KBM-7 (cell line): ENCODE measurements around the gene HSPA2.
"Not testable (repeated sequence)": the region's sequence is repeated elsewhere in the genome, so short reads cannot be mapped to it uniquely, and the experiment has no call there.

Experiments used
- DNase-seq: peaks from one replicate; pipeline ENCODE4 v3.0.0-alpha.2; 2015
- in situ Hi-C: fragments of 300-500 bp; cut with MboI; formaldehyde crosslinking; loops from 2 replicates; pipeline ENCODE4 v1.14.3; 2020; ENCODE audit warnings: low sequenced_read_pairs, low pct_unique_long_range_greater_than_20kb, mixed read lengths

HSPA2 gene

GRCh38 chr14:64510825-64511671, 29.5 kb upstream of the HSPA2 start:
- in situ Hi-C loops, result no loop called here
- DNase-seq, result peak; percentile 85

DNA sequence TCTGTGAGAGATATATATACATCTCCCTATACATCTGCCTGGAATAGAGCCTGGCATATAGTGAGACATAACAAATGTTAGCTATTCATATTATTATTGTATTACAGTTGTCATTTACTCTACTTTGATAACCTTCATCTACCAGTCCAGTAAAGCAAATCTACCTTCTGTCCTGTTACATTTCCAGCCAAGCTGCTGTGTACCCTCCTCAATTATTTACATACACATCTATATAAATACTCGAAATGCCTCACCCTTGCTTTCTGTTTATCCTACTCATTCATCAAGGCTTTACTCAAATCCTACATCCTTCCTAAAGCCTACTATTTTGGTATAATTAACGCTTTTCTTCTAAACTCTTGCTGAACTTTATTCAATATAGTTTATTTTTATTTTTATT, 27.3 kb upstream of the HSPA2 start:
- no peak for DNase-seq
- in situ Hi-C loops, result no loop called here

- in situ Hi-C loops, result no loop called here
- DNase-seq, result no peak
Measured at GRCh38 chr14:64515053-64515452, 25.5 kb upstream of the HSPA2 start.

DNA sequence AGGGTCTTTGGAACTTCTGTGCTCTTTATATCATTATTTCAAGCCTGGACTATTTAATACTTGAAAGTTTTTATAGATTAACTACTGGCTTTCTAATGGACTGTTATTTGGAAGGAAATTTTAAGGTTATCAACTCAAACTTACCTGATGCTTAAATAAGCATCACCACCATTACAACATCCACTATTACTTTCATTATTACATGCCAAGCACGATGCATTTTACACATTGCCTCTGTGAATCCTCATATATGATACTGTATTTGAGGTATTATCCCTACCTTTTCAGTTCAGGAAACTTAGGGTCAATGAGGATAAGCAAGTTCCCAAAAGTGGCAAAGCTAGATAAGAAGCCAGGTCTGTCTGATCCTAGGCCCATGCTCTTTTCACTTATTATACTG, 23.6 kb upstream of the HSPA2 start:
- in situ Hi-C loops, result no loop called here
- DNase-seq, result no peak

DNA sequence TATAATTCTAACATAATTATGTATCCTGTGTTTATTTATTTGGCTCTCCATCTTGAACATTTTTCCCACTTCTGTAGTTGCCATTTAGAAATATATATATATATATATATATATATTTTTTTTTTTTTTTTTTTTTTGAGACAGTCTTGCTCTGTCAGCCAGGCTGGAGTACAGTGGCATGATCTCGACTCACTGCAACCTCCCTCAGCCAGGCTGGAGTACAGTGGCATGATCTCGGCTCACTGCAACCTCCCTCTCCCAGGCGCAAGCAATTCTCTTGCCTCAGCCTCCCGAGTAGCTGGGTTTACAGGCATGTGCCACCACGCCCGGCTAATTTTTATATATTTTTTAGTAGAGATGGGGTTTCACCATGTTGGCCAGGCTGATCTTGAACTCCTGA, 22.9 kb upstream of the HSPA2 start:
- DNase-seq, in situ Hi-C loops: not testable (repeated sequence)

DNA sequence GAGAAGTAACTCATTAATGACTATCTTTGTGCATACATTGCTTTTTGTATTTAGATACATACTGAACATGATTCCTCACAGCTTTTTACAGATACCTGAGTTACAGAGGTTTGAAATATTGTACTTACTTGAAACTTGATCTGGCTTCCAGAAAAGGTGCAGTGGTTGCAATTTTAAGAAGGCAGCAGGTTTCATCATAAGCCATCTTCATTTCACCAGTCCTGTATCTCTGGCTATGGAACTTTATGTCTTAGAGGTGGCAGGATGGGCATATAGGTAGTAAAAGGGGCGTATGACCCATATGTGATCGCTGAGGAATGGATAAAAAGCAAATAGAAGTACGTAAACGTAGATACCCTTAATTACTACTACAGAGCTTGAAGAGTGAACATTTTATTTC, 22.3 kb upstream of the HSPA2 start:
- DNase-seq, result no peak
- in situ Hi-C loops, result no loop called here

GRCh38 chr14:64520699-64521098, 19.8 kb upstream of the HSPA2 start:
- no peak for DNase-seq
- in situ Hi-C loops, result no loop called here

- no peak for DNase-seq
- in situ Hi-C loops, result no loop called here
Measured at GRCh38 chr14:64522591-64523355, 17.8 kb upstream of the HSPA2 start.

DNA sequence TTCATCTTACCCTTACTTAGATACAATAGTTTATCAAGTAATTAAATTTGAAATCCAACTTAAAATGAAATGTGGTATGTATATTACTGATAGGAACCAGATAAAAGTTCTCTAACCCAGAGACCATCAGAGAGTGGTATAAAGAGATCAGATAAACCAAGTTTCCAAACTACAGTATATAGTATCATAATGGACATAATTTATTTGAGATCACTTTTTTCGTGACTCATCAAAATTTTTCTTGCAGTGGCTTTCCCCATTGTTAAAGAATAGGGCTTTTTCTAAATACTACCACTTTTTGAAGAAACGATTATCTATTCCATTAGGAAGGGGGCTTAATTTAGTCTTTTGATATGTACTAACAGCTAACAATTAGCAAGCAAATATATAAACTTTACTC, 15.2 kb upstream of the HSPA2 start:
- DNase-seq, result no peak
- in situ Hi-C loops, result no loop called here

DNA sequence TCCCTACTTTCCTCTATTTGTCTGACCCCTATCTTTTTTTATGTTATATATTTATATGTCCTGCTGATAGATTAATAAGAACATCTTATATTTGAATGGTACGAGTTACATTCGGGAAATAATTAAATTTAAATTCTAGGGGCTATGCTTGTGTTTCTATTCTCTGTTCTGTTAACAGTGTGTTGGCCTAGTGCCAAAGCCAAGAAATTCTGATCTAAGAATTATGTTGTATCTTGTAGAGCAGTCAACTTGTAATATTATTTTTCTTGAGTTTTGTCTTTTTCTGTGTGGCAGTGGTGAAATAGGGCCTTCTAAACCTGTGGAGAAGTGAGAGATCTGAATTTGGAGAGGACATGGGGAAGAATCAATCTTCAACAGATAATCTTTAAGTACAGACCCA, 9.0 kb upstream of the HSPA2 start:
- in situ Hi-C loops, result no loop called here

DNA sequence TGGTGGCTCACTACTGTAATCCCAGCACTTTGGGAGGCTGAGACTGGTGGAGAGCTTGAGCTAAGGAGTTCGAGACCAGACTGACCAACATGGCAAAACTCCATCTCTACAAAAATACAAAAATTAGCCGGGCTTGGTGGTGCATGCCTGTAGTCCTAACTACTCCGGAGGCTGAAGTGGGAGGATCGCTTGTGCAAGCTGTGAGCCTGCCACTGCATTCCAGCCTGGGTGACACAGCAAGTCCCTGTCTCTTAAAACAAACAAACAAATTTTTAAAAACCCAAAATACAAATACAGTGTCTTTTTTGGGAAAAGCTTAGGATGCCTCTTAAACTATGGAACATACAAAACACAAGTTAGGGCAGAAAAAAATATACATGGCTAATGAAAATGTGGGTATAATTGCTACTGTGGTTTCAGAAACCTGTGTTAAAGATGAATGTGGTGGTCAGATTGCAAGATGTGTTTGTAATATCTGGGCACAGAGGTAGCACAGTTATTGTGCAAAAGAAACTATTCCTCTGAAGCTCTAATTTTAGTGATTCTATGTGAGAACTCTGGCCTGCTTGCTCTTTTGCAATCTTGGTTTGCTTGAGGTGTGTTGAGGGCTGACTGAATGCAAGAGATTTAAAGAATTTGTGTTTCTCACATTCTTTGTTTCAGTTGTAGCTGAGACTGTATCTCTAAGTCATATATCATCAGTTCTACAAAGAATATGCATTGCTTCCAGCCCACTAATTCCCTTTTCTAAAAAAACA, 3.9 kb upstream of the HSPA2 start:
- in situ Hi-C loops, result no loop called here
- no peak for DNase-seq

More for the DNA sequence above, 9.0 kb upstream of the HSPA2 start:
- no peak for DNase-seq

DNA sequence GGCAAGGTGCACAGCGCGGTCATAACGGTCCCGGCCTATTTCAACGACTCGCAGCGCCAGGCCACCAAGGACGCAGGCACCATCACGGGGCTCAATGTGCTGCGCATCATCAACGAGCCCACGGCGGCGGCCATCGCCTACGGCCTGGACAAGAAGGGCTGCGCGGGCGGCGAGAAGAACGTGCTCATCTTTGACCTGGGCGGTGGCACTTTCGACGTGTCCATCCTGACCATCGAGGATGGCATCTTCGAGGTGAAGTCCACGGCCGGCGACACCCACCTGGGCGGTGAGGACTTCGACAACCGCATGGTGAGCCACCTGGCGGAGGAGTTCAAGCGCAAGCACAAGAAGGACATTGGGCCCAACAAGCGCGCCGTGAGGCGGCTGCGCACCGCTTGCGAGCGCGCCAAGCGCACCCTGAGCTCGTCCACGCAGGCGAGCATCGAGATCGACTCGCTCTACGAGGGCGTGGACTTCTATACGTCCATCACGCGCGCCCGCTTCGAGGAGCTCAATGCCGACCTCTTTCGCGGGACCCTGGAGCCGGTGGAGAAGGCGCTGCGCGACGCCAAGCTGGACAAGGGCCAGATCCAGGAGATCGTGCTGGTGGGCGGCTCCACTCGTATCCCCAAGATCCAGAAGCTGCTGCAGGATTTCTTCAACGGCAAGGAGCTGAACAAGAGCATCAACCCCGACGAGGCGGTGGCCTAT, 875 bp downstream of the HSPA2 start:
- in situ Hi-C loops, result no loop called here
- no peak for DNase-seq

- in situ Hi-C loops, result no loop called here
- DNase-seq, result no peak
Measured at GRCh38 chr14:64541972-64542835, 1.7 kb downstream of the HSPA2 start.

- DNase-seq, result no peak
- in situ Hi-C loops, result no loop called here
Measured at GRCh38 chr14:64542836-64543201, 2.3 kb downstream of the HSPA2 start.

DNA sequence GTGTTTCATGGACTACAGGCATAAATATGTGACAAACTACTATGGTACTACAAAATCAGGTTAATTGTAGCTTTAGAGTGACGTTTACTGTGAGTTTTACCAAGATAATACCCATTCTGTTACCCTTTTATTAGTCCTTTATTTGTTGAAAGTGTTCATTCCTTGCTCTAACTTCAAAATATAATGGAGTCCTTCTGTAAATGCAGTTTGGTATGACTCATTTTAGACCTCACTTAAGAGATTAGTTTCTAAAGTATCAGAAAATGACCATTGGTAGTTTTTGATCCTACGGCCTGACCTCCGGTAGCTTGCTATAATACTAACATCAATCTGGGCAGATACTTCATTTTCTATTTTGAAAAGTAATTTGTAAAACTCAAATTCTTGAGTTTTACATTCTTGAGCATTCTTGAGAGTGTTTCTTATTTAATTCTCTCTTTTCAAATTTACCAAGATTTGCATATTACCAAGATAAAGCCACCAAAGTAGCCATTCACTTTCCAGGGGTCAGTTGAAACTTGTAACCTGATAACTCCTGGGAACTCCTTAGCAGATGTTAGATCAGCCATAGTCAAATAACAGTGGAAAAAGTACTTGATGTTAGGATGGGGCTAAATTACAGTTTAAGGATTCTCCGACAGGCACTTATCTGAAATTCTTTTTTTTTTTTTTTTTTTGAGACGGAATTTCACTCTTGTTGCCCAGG, 4.2 kb downstream of the HSPA2 start:
- in situ Hi-C loops, result no loop called here
- DNase-seq, result no peak

GRCh38 chr14:64549016-64549415, 8.5 kb downstream of the HSPA2 start:
- no peak for DNase-seq
- in situ Hi-C loops, result no loop called here

GRCh38 chr14:64549791-64550620, 9.5 kb downstream of the HSPA2 start, which contains the start of gene PPP1R36:
TSS of gene PPP1R36 (plus strand) at chr14:64549961. CDS start at chr14:64549998, 37 bp downstream.
- in situ Hi-C loops, result no loop called here
- DNase-seq, result peak; percentile 24
